Measurements from ENCODE around the gene IFI30. TPM values are rescaled to one million over a fixed set of nuclear protein-coding genes. Genes with fewer than 3 reads are reported as not detected.

IFI30 gene
- total RNA-seq, 1 experiment from 2014 or later = 23.6 TPM

- Mint-ChIP-seq H3K9me3 (no peaks in the 10 kb centered on the region), H3K27me3 (ENCODE audit: low read depth) (no peaks in the 10 kb centered on the region; the same call in 1 of the 2 replicates), H3K4me1 (peaks cover 2 to 13% of the 10 kb centered on the region in 2 experiments), H3K36me3 (ENCODE audit: insufficient read depth in 1 of 3, low read depth in 3 of 3) (peaks cover 19 to 35% (median 30%) of the 10 kb centered on the region in 3 experiments; a peak in 6 of 7 replicates), H3K27ac (no peak overlapping the region; a peak in 1 of 7 replicates), H3K4me3 (no peak overlapping the region)
- Histone ChIP-seq H2BK5ac (ENCODE audit: insufficient read length, low read length) (no peak overlapping the region), H4K5ac (ENCODE audit: insufficient read length, low read depth, low read length) (no peak overlapping the region), H3K56ac (ENCODE audit: insufficient read length, low read depth, low read length) (no peak overlapping the region), H2AFZ (ENCODE audit: low read length) (no peak overlapping the region), H3K79me1 (ENCODE audit: insufficient read depth, low read depth, low read length, poor library complexity, severe bottlenecking) (no peaks in the 10 kb centered on the region), H2BK20ac (ENCODE audit: low read depth, low read length, poor library complexity, severe bottlenecking) (no peak overlapping the region), H3K79me2 (ENCODE audit: insufficient read depth, low read length) (no peaks in the 10 kb centered on the region), H2AK5ac (ENCODE audit: insufficient read length, low read length) (no peak overlapping the region), H4K91ac (ENCODE audit: insufficient read length, low read depth, low read length) (no peak overlapping the region), H3K4me1 (ENCODE audit: insufficient read depth, low read length) (no peaks in the 10 kb centered on the region), H2BK12ac (ENCODE audit: insufficient read length, low read depth, low read length) (no peak overlapping the region), H3K4ac (ENCODE audit: low read depth, low read length) (no peak overlapping the region), H3K27me3 (ENCODE audit: insufficient read depth, low read length) (no peaks in the 10 kb centered on the region), H3K4me2 (ENCODE audit: insufficient read depth, insufficient read length, low read length) (no peak overlapping the region), H3K18ac (ENCODE audit: insufficient read length, low read depth, low read length) (no peak overlapping the region), H3T11ph (ENCODE audit: low read length) (no peak overlapping the region), H3K23me2 (ENCODE audit: insufficient read length, low read depth, low read length, poor library complexity, severe bottlenecking) (peaks cover under 1% of the 10 kb centered on the region), H4K20me1 (ENCODE audit: control insufficient read depth, insufficient read depth, insufficient read length) (no peaks in the 10 kb centered on the region), H3K14ac (ENCODE audit: insufficient read depth, low read length) (no peak overlapping the region), H3K9me3 (ENCODE audit: control insufficient read depth, low read depth, low read length) (no peaks in the 10 kb centered on the region), H3K23ac (ENCODE audit: insufficient read length, low read depth, low read length) (no peak overlapping the region), H2BK15ac (ENCODE audit: low read depth, low read length) (no peak overlapping the region), H4K8ac (replicated peaks; ENCODE audit: insufficient read length, low read depth, low read length) (no peak overlapping the region), H3K27ac (ENCODE audit: insufficient read length, low read depth, low read length) (no peak overlapping the region), H2BK120ac (ENCODE audit: low read depth, low read length, poor library complexity, severe bottlenecking) (no peak overlapping the region), H3K9ac (ENCODE audit: extremely low read depth, insufficient read length, low read length) (no peak overlapping the region)
- no CpG with 5 or more reads among the region's 13 CpGs for WGBS (ENCODE audit: extremely low coverage, insufficient read length, low lambda C conversion rate)
- no peak for TF ChIP-seq CTCF (conservative IDR thresholded peaks at IDR 0.05)
- DNase-seq = no peak
Measured at GRCh38 chr19:18147396-18147795, 26.2 kb upstream of the IFI30 start.
